A549 (cell line): ENCODE data around the gene ELFN1. TPM values are rescaled to one million over a fixed set of nuclear protein-coding genes. Genes with fewer than 3 reads are reported as not detected.

Experiments used
- ATAC-seq, 2 experiments: fragments of 200-7000 bp in 1 of 2; fragments of >200 bp in 1 of 2; cut with Nextera tagmentation in 1 of 2; cut with Tn5 transposase in 1 of 2; 3 replicates each; pipeline versions ENCODE4 v1.8.0 to v1.9.1; 2018 to 2020; ENCODE audit warnings: mild to moderate bottlenecking in 1 of 2, moderate library complexity in 1 of 2
- CTCF ChIA-PET: fragments of 300-600 bp; sonication (Branson Sonifier 250); formaldehyde crosslinking; extraction: SDS; loops from one replicate; lab custom pipeline; 2021; ENCODE audit warnings: antibody characterized with exemption, inconsistent platforms; lab: Yijun Ruan, JAX
- POLR2A ChIA-PET: fragments of 350-600 bp; formaldehyde crosslinking; extraction: SDS; loops from one replicate; lab custom pipeline; 2021; ENCODE audit warnings: antibody characterized with exemption, inconsistent platforms; lab: Yijun Ruan, JAX
- DNase-seq, 2 experiments: peaks; one replicate each; pipeline versions ENCODE4 v3.0.0 to v3.0.0-alpha.2; 2011 to 2016; ENCODE audit warnings: low read depth in 1 of 2, low spot score in 1 of 2
- FAIRE-seq: peaks from 2 replicates; lab custom pipeline; 2011; peaks lifted over from hg19 to GRCh38; lab: Jason Lieb, UNC
- H3K27ac ChIP-seq, 2 experiments: fragments of >200 bp; sonication (Bioruptor Twin); formaldehyde crosslinking; 3 replicates each; pipeline ENCODE4 v1.5.1; 2016 to 2017
- H3K4me1 ChIP-seq: fragments of >200 bp; sonication (Bioruptor Twin); formaldehyde crosslinking; 3 replicates; pipeline ENCODE4 v1.6.1; 2016
- H3K4me2 ChIP-seq: fragments of >200 bp; sonication (Bioruptor Twin); formaldehyde crosslinking; 3 replicates; pipeline ENCODE4 v1.6.1; 2016
- H3K4me3 ChIP-seq: fragments of >200 bp; sonication (Bioruptor Twin); formaldehyde crosslinking; 3 replicates; pipeline ENCODE4 v1.5.1; 2016
- H3K9me3 ChIP-seq: fragments of >200 bp; sonication (Bioruptor Twin); formaldehyde crosslinking; 3 replicates; pipeline ENCODE4 v1.6.1; 2016
- BHLHE40 ChIP-seq: IDR thresholded peaks from 2 replicates; pipeline ENCODE4 v1.6.1; 2012; ENCODE audit warnings: low read depth, low read length, inconsistent platforms
- CBX2 ChIP-seq: fragments of 200-600 bp; sonication (generic); IDR thresholded peaks from 2 replicates; pipeline ENCODE4 v1.6.1; 2016; ENCODE audit warnings: low read depth, mild to moderate bottlenecking, borderline replicate concordance
- CHD4 ChIP-seq: fragments of 200-600 bp; sonication (generic); IDR thresholded peaks from 2 replicates; pipeline ENCODE4 v1.6.1; 2016; ENCODE audit warnings: antibody characterized with exemption, mild to moderate bottlenecking, borderline replicate concordance
- CTCF ChIP-seq: fragments of >200 bp; sonication (Bioruptor Twin); formaldehyde crosslinking; IDR thresholded peaks from 3 replicates; pipeline ENCODE4 v1.5.1; 2016
- EHMT2 ChIP-seq: fragments of 200-600 bp; sonication (generic); IDR thresholded peaks from 2 replicates; pipeline ENCODE4 v1.6.1; 2016; ENCODE audit warnings: antibody characterized with exemption, low read depth, mild to moderate bottlenecking, moderate library complexity
- ESRRA ChIP-seq: fragments of 150-350 bp; IDR thresholded peaks from 2 replicates; pipeline ENCODE4 v1.6.1; 2014; ENCODE audit warnings: mild to moderate bottlenecking, low read length, borderline replicate concordance
- HEYL ChIP-seq: fragments of 250-450 bp; sonication (Bioruptor Pico); IDR thresholded peaks from 2 replicates; pipeline ENCODE4 v1.8.0; 2021; ENCODE audit warnings: mild to moderate bottlenecking, moderate library complexity
- HMGXB4 ChIP-seq: fragments of 250-450 bp; sonication (Bioruptor Pico); IDR thresholded peaks from 2 replicates; pipeline ENCODE4 v1.5.0; 2021; ENCODE audit warnings: mild to moderate bottlenecking, moderate library complexity, borderline replicate concordance
- JUN ChIP-seq, 2 experiments: fragments of >200 bp; sonication (Bioruptor Twin); formaldehyde crosslinking; IDR thresholded peaks; 2 replicates in 1 of 2; 3 replicates in 1 of 2; pipeline ENCODE4 v1.6.1; 2016 to 2017
- NPAS2 ChIP-seq: fragments of 250-450 bp; sonication (Bioruptor Pico); IDR thresholded peaks from 2 replicates; pipeline ENCODE4 v1.8.0; 2022; ENCODE audit warnings: mild to moderate bottlenecking, moderate library complexity, borderline replicate concordance
- POLR2AphosphoS2 ChIP-seq: conservative IDR thresholded peaks from 2 replicates; pipeline ENCODE4 v1.6.1; 2012; ENCODE audit warnings: low read length, improper control_type of control experiment, inconsistent platforms
- RARB ChIP-seq: fragments of 250-450 bp; sonication (Bioruptor Pico); IDR thresholded peaks from 2 replicates; pipeline ENCODE4 v1.8.0; 2021; ENCODE audit warnings: mild to moderate bottlenecking, moderate library complexity
- RCOR1 ChIP-seq: fragments of 150-350 bp; IDR thresholded peaks from 2 replicates; pipeline ENCODE4 v1.6.1; 2014; ENCODE audit warnings: antibody characterized with exemption, low read length, low read depth
- REST ChIP-seq: fragments of 200-600 bp; sonication (generic); IDR thresholded peaks from 2 replicates; pipeline ENCODE4 v1.6.1; 2016; ENCODE audit warnings: antibody characterized with exemption, mild to moderate bottlenecking, moderate library complexity
- USF2 ChIP-seq: fragments of 450-650 bp; IDR thresholded peaks from 2 replicates; pipeline ENCODE4 v1.6.1; 2014; ENCODE audit warnings: antibody characterized with exemption
- ZFP36 ChIP-seq: fragments of 450-650 bp; IDR thresholded peaks from 2 replicates; pipeline ENCODE4 v1.6.1; 2014; ENCODE audit warnings: borderline replicate concordance; ENCODE audit not compliant: partially characterized antibody
- WGBS: methylation state at CpG from one replicate; pipeline ENCODE4 v1.1.6; 2017; ENCODE audit errors: missing lambda C conversion rate; 5-methylcytosine and 5-hydroxymethylcytosine counted together
- polyA plus RNA-seq, 4 experiments: library from polyadenylated mRNA; depleted of rRNA in 3 of 4; stranded (reverse); fragments of >200 nt; fragmentation: RNase III in 1 of 4; extraction: RNeasy Plus Mini Kit Qiagen cat#74134 plus additional on column Dnase treatment in 1 of 4; gene quantifications; 2 replicates in 3 of 4; 3 replicates in 1 of 4; pipeline ENCODE4 v1.2.3, GENCODE V29; 2011 to 2017
- TF ChIP-seq, protein P1 (sequence below): fragments of 150-350 bp; IDR thresholded peaks from 2 replicates; pipeline ENCODE4 v1.6.1; 2014; ENCODE audit warnings: low read depth, mild to moderate bottlenecking, low read length

The ELFN1 gene
- polyA plus RNA-seq, 2 of the 4 experiments (the other 2 are of a cell fraction), result 0.08 to 0.10 TPM

DNA sequence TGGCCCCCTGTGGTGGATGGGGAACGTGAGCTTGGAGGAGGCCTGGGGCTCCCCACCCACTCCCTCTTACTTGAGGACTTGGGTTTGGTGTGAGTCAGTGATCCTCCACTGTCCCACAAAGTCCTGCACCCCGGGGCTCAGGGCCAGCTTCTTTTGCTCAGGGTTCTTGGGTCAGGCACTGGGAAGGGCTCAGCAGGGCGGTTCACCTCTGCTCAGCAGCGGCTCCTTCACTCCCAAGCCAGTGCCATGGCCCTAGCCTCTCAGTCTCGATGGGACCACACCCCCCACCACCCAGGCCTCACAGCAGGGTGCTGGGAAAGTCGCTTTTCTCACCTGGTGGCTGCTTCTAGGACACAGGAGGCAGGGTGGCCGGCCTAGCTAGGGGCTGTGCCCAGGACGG is 59.1 kb downstream of the ELFN1 start:
- no peaks in the 10 kb centered on the region for H3K4me1 ChIP-seq
- ATAC-seq (no peak), DNase-seq (no peak), FAIRE-seq (no peak)
- H3K27ac ChIP-seq, result no peak overlapping the region
- WGBS, result 60% methylated on average over 1 of the region's 8 CpGs
- H3K4me2 ChIP-seq, result no peak overlapping the region
- H3K4me3 ChIP-seq, result no peak overlapping the region
- TF ChIP-seq, protein P1, sequence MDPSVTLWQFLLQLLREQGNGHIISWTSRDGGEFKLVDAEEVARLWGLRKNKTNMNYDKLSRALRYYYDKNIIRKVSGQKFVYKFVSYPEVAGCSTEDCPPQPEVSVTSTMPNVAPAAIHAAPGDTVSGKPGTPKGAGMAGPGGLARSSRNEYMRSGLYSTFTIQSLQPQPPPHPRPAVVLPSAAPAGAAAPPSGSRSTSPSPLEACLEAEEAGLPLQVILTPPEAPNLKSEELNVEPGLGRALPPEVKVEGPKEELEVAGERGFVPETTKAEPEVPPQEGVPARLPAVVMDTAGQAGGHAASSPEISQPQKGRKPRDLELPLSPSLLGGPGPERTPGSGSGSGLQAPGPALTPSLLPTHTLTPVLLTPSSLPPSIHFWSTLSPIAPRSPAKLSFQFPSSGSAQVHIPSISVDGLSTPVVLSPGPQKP, result no peak
- no peak for TF ChIP-seq HMGXB4 (CRISPR knock-in tag)
- no peak for TF ChIP-seq HEYL (CRISPR knock-in tag)
- no peak for TF ChIP-seq CBX2
- no peak for TF ChIP-seq CHD4
- TF ChIP-seq EHMT2, result no peak
- TF ChIP-seq REST, result no peak
- no peak for TF ChIP-seq JUN (IDR thresholded peaks at IDR 0.05)
- CTCF ChIA-PET, result interaction anchor here (0.7 to 1.6 kb wide), 3 partner anchors 12 to 22 kb away, joined by 3 to 5 read pairs (median 3); no protein-coding TSS in a partner anchor
- peaks cover 22% of the 10 kb centered on the region for H3K9me3 ChIP-seq
- POLR2A ChIA-PET, result no interaction called here

DNA sequence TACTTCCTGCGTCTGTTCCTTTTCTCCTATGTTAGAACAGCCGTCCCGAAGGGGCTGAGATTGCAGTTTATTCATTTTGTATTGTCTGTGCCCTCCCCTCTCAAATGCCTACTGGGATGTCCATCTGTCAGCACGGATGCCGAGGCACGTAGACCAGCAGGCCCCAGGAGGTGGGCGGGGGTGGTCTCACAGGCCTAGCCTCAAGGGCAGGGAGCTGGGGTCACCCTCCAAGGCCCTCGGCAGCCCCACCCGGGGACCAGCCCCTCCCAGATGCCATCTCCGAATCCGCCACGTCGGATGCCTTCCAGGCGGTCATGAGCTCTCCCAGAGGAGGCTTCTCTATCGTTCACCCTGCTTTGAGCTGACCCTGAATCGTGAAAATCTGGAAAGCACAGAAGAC is 59.7 kb downstream of the ELFN1 start:
- TF ChIP-seq ZFP36, result no peak
- TF ChIP-seq CTCF, result no peak
- TF ChIP-seq RARB, result no peak
- no peak for TF ChIP-seq USF2
- no peak for TF ChIP-seq NPAS2 (CRISPR knock-in tag)
- no peak for TF ChIP-seq ESRRA
- TF ChIP-seq RCOR1, result no peak
- no peak for TF ChIP-seq POLR2AphosphoS2
- no peak for TF ChIP-seq BHLHE40
- Histone ChIP-seq H3K4me2 (no peak overlapping the region), H3K9me3 (peaks cover 22% of the 10 kb centered on the region), H3K4me3 (no peak overlapping the region), H3K4me1 (no peaks in the 10 kb centered on the region), H3K27ac (no peak overlapping the region)
- no peak for FAIRE-seq
- ATAC-seq, result no peak
- POLR2A ChIA-PET, result no interaction called here
- DNase-seq, result no peak
- CTCF ChIA-PET, result interaction anchor here (0.7 to 1.6 kb wide), 2 partner anchors 14 to 23 kb away, joined by 3 to 5 read pairs; no protein-coding TSS in a partner anchor
- WGBS, result 79% methylated on average over 16 of the region's 16 CpGs
